NOMO-1 treated with DMSO at 0.1 percent for 48 hours (cell line): Measurements from ENCODE around the gene DPH1.

Experiments
- DNase-seq: peaks from one replicate; lab custom pipeline; 2025; ENCODE audit not compliant: unreplicated experiment; lab: John Stamatoyannopoulos, UW

DPH1 gene

DNA sequence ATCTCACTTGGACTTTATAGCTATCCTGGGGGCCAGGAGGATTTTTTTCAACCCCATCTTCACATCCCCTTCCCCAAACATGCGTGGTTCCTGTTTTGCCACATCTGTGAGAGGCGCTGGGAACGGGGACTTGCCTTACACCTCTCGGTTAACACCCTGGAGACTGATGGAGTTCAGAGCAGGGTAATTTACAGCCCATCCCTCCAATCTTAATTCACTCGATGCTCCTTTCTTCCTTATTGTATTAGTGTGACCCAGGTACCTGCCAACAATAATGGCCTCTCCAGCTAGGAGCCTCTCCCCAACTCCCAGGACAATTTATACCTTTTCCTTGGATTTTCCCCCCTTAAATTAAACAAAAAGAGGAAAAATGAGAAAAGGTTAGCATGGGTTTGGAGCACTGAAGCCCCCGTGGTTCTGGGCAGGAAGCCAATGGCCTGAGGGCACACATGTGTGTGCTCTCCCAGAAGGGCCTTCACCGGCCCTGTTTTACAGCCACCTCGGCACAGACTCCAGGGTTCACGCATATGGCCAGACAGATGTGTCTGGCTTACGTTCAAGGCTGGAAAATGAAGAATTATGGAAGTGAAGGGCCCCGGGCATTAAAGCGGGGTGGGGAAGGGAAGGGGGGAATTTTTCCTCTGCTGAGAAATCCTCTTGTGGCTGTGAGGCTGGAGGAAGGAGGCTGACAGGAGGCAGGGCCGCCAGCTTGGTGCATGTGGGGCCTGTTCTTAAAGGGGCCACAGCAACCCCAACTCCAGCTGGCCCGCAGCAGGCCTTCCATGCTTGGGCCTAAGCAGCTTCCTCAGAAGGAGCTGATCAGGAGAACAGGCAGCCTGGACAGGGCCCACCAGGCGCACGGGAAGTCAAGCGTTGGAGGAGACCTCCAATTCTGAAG, 46.4 kb downstream of the DPH1 start:
- no peak for DNase-seq

DNA sequence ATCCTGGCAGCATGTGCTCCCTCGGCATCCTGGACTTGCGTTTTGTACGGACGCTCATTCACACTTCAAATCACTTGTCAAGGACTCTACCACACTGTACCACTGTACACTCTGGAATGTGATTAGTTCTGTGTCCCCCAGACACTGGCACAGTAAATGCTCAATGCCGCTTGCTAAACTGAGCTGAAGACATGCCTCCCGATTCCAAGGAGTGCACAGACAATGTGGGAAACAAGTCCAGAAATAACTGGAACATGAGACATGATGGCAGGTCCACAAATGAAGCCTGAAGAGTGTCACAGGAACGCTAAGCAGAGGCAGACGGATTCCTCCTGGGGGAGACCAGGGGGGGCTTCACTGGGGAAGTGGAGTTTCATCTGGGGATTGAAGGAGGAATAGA, 47.1 kb downstream of the DPH1 start:
- DNase-seq = no peak

DNA sequence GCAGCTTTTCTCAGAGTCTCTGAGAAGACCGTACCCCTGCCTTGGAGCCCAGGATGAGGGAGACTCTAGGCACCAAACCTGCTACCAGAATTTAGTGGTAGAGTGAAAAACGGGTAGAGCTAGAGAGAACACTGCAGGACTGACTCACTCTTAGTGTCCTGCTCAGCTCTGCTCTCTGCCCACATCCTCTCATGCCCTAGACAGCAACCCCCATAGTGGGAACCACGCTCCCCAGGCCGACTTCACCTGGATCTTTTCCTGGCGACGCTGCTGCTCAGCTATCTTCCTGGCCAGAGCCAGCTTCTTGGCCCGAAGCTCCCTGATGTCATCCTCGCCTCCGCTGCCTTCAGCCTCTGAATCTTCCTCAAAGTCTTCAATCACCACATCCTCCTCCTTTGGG, 51.6 kb downstream of the DPH1 start:
- DNase-seq = no peak

DNA sequence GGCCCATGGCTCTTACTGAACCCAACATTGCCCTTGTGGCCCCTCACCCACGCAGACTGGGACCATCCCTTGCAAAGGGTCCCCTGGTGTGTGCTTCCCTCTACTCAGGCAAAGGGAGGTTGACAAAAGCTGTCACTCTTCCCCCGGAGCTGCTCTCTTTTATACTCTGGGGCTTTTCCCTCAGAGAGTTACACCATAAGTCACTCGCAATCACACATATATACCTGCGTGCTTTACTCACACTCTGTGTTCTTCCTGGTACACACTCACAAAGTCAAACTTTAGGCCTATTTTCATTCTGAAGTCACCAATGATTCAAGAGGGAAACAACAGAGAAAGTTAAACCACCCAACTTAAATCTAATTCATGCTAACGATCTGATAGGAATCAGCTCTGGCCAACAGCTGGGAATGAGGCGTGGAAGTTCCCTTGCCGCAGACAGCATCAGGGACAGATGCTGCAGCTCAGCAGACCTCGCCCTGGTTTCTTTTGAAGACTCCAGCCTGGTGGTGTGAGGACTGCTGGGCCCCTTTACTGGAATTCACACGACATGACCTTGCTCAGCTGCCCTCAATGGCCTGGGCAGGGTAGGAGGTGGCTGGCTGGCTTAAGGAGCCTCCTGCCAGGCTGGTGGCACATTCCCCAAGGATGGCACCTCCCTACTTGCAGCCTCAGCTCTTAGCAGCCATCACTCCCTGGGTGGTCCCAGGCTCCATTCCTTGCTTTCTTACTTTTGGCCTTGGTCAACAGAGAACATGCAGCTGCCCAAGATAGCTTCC, 52.2 kb downstream of the DPH1 start:
- DNase-seq = no peak

DNA sequence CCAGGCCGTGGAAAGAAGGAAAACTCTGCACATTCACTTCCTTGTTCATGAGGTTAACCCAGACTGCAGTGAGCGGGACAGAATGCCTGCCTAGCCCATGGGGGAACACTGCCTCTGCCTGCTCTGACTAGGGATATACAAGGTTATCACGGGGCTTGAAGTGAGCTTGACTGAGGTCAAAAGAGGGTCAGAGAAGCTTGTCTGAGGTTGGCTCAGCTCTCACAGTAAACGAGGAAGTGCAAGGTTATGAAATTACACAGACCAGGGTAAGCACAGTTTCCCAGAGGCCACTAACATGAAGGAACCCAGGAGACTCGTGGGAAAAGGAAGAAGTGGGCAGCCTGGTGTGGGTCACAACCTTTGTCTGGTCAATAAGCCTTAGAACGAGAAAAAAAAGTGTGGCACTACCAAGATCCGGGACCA, 53.7 kb downstream of the DPH1 start:
- DNase-seq = peak; percentile 94

DNA sequence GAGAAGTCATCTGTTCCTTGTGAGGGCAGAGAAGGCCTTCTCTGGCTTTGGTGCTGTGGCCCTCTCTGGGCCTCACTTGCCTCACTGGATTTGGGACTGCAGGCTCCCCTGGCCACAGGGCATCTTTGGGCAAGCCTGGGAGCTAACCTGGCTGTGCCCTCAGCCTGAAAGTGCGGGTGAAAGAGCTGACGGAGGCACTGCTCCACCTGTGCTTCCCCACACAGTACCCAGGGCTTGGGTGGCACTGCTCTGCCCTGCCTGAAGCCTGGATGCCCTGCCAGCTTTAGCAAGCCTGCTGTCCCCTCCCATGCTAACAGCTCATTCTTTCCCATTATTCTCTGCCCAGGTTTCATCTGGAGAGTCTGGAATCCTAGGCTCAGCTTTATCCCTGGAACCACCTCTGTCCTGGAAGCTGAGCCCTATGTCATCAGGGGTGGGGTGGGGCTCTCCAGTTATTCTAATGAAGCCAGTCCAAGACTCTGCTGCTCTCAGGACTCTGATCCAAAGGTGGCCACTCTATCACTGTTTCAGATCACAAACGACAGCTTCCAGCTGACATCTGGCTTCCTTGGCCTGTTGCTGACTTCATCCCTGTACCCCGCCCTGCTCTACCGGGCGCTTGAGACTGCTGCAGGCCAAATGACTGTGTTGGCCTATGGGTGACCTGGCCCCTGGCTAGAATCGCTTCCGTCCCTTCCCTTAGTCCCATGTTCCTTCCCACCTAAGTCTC, 54.2 kb downstream of the DPH1 start:
- no peak for DNase-seq

DNA sequence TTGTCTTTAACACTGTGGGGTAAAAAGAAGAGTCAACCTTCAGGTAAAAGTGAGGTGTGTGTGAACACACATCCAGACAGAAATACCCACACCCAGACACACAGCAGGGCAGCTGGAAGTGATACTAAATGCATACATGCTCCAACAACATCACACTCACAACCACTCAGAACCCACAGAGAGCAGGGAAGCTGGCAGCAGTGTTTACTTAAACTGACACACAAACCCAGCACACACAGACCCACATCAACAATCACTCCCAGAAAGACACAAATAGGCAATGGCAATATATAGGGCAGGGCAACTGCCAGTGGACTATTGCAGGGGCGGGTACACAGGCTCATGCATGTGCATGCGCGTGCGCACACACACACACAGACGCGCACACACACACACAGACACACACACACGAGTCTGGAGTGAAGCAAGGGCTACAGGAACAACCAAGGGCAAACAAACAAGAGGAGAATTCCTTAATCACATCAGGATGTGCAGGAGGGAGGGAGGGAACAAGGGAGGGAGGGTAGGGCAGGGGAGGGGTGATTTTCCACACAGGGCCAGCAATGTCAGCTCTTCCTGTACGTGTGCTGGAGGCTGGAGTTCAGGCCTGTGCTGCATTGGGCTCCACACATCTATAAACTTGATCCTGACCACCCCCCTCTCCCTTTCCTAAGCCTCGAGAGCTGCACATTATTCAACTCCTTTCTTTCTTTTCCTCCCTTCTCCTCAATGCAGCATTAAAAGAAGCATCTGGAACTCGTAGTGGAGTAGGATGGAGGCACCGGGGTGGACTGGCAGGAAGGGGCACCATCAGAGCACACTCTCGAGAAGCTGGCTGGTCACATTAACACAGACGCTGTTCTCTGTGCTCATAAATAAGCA, 55.1 kb downstream of the DPH1 start:
- no peak for DNase-seq

DNA sequence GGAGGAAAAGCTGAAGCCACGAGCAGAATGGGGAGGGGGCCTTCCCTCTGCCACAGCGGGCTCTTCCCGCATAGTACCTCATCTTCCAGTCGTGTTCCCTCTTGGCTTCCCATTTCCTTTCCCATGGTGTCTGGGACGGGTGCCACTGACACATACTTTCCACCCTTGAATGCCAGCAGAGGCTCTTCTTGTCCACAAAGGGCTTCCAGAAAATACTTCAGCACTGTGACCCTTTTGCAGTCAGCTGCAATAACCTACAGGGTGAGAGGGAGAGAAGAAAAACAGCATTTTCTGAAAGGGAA, 55.6 kb downstream of the DPH1 start:
- no peak for DNase-seq

DNA sequence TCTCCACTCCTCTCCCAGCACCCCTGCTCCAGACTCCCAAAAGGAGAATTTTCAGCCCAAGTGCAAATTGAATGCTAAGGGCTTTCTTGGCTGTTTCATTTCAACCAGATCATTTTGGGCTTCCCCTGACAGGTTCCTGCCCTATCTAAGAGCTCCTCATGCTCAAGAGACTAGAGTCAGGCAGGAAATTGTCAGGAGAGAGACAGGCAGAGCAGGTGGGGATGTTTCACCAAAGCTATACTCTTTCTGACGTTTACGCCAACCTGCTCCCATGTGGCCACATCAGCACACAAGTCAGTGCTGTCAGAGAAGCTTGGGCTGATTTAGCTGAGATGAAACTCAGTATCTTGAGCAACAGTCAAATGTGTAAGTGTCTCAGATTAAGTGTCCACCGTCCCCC, 56.4 kb downstream of the DPH1 start:
- DNase-seq = no peak

DNA sequence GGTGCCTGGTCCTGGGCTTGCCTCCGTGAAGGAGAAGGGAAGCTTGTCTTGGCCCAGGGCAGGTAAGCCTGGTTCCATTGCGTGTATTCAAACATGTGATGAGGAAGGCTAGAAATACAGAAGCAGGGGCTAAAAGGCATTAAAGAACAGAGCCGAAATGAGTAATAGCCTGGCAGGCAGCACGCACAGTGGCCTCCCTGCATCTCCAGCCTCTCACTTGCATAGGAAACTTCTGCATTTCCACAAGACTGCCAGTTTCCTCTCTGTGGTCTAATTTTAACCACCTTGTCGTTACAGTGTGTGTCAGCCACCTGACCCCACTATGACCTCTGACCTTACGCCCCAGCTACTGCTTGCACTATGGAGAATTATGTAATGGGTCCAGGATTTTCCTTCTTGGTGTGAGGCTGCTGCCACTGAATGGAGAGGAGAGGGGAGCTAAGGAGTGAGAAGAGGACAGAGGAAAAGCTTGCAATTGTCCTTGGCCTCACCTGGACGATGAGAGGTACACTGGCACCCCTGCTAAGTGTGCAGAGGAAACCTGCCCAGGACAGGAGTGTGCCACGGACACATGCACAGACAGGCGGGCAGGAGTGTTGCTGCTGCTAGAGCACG, 57.8 kb downstream of the DPH1 start:
- peak; percentile 98 for DNase-seq

DNA sequence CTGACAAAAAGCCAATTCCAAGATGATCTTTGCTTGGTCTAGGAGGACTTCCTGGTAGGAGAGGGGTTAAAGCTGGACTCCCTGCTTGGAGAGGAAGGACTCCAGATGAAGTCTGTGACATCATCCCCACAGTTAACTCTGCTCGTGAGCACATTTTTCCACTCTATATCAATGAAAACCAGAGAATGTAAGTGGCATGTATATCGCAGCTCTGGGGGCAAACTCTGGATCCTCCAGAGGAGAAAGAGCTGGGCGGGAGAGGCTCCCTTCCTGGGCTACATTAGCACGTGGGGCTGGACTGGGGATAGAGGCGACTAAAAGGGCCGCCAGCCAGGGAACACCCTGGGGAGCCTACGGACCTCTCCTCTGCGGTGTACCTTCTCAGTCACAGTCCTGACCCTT, 59.1 kb downstream of the DPH1 start:
- DNase-seq = no peak

DNA sequence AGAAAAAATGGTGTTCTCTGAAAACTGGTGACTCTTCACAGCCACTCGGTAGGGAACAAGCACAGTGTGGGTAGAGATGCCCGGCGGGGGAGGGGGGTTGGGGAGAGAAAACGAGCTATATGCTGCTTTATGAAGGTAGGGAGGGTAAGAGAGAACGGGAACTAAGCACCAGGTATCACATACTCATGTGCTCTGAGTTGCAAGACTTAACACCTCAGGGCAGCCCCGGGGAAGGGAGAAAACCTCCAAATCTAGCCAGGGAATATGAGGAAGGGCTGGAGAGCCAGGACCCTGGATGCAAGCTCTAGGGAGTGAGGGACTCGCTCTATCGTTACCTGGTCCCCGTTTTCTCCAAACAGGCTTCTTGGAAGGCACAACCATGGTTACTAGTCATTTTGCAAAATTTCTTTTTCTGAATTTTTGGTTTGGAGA, 60.3 kb downstream of the DPH1 start:
- DNase-seq = no peak

DNA sequence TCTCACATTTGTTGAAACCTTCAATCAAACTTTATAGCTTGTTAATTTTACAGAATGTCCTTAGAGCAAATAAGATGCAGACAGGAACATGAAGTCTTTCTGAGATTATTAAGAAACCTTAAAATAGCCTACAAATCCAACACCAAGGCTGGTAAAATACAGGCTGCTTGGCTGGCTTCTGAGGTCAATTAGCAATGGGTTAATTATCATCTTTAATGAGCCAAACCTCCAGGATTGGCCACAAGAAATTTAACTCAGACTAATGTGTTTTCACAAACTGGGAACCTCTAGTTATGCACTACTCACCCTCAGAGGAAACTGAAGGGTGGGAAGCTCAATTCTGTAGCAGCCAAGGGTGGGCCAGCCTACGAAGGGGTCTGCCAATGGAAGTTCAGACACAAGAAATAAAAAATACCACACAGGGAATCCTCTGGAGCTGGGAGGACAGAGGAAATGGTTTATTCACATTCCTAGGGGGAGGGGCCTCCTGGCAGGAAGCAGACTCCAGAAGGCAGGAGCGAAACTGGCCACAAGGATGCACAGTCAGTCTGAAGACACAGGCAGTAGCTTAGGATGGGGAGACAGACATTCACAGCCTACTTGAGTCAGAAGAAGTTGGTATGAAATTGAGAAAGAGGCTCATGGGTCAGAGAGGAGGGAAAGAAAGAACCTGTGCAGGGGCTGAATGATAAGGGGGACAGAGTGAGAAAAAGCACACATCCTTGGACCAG, 61.0 kb downstream of the DPH1 start:
- DNase-seq = no peak

DNA sequence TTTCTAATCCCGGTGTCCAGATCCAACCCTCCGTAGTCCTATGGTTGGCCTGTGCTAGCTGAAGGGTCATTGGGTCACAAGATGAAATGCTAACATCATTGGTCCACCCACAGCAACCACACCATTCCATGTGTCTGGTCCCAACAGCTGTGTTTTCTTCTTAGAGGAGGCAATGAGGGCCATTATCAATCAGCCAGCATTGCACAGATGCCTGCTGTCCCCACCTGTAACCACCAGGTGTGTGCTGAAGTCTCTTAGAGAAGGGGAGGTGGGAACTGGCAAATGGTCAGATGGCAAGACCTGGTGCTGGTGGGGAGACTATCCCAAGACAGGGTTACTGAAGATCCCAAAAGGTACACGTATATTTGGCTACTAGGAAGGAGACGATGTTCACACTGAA, 62.3 kb downstream of the DPH1 start:
- DNase-seq = no peak

DNA sequence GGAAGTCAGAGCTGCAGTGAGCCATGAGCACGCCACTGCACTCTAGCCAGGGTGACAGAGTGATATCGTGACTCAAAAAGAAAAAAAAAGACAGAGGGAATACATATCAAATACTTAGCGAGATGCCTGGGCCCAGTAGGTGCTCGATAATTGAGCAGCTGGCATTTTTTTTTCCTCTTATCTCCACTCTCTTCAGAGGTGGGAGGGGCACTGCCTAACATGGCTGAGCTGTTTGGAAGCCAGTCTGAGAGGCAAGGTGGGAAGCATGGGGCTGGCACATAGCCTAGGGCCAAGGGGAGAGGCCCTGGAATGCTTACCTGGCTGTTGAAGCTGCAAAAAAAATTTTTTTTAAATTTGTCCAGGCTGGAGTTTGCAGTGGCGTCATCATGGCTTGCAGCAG, 63.4 kb downstream of the DPH1 start:
- no peak for DNase-seq
